Omental fat pad (tissue), 4 donors: ENCODE data around the gene HOXD8. TPM values are rescaled to one million over a fixed set of nuclear protein-coding genes. Genes with fewer than 3 reads are reported as not detected.

Source experiments
- ATAC-seq: fragments of 150-250 bp; one replicate; pipeline ENCODE4 v1.9.1; 2016; ENCODE audit warnings: mild to moderate bottlenecking, moderate library complexity; ENCODE audit not compliant: low FRiP score
- DNase-seq: peaks from one replicate; pipeline ENCODE4 v3.0.0-alpha.2; 2019; ENCODE audit warnings: low spot score
- CTCF ChIP-seq, 3 donors: fragments of 450-650 bp; IDR thresholded peaks; one replicate each; pipeline ENCODE4 v1.5.1; 2016 to 2017; ENCODE audit warnings: antibody characterized with exemption in 3 of 3, mild to moderate bottlenecking in 3 of 3, moderate library complexity in 2 of 3
- total RNA-seq, 4 donors: library from RNA; depleted of rRNA; stranded (reverse); fragments of >200 nt; gene quantifications; one replicate each; pipeline ENCODE4 v1.1.0, GENCODE V29; 2016

Gene HOXD8
- total RNA-seq, 4 donors from 2014 or later: 3.7 to 24.6 (median 7.6) TPM

GRCh38 chr2:176133389-176133788, 3.9 kb downstream of the HOXD8 start:
- TF ChIP-seq CTCF (IDR thresholded peaks at IDR 0.05): no peak
- DNase-seq (no peak), ATAC-seq (no peak)

GRCh38 chr2:176134035-176134434, 4.5 kb downstream of the HOXD8 start:
- no peak for TF ChIP-seq CTCF (IDR thresholded peaks at IDR 0.05)
- no peak for ATAC-seq
- no peak for DNase-seq

- no peak for ATAC-seq
- DNase-seq: no peak
- no peak for TF ChIP-seq CTCF (IDR thresholded peaks at IDR 0.05)
Measured at GRCh38 chr2:176135035-176135440, 5.5 kb downstream of the HOXD8 start.

- ATAC-seq: peak; percentile 49
- DNase-seq: no peak
- TF ChIP-seq CTCF (IDR thresholded peaks at IDR 0.05): no peak
Measured at GRCh38 chr2:176136374-176137251, 7.1 kb downstream of the HOXD8 start.

- TF ChIP-seq CTCF (IDR thresholded peaks at IDR 0.05): no peak
- DNase-seq (no peak), ATAC-seq (no peak)
Measured at GRCh38 chr2:176137252-176137580, 7.7 kb downstream of the HOXD8 start.

- no peak for TF ChIP-seq CTCF (IDR thresholded peaks at IDR 0.05)
- DNase-seq (no peak), ATAC-seq (no peak)
Measured at GRCh38 chr2:176137906-176138305, 8.4 kb downstream of the HOXD8 start.

GRCh38 chr2:176138526-176138922, 9.0 kb downstream of the HOXD8 start:
- ATAC-seq (no peak), DNase-seq (no peak)
- TF ChIP-seq CTCF (IDR thresholded peaks at IDR 0.05): no peak
